Measurements from ENCODE around the gene NR2F6.

The NR2F6 gene

GRCh38 chr19:17286263-17286662, 40.5 kb upstream of the NR2F6 start:
- Histone ChIP-seq H3K9ac (ENCODE audit: low read length) (no peak overlapping the region), H3K4me3 (ENCODE audit: low read length) (no peak overlapping the region), H3K36me3 (replicated peaks; ENCODE audit: insufficient read depth, low read length) (no peaks in the 10 kb centered on the region), H3K9me2 (replicated peaks; ENCODE audit: insufficient read depth, low read length) (no peaks in the 10 kb centered on the region), H3K27ac (ENCODE audit: low read length) (no peak overlapping the region), H3K4me2 (ENCODE audit: low read depth, low read length) (no peak overlapping the region), H3F3A (ENCODE audit: insufficient read depth, low read length) (no peaks in the 10 kb centered on the region), H3K79me2 (ENCODE audit: low read length) (no peaks in the 10 kb centered on the region), H4K20me1 (ENCODE audit: insufficient read depth, low read length) (no peaks in the 10 kb centered on the region), H3K27me3 (replicated peaks; ENCODE audit: insufficient read depth, low read length) (peaks cover 37% of the 10 kb centered on the region), H3K9me3 (replicated peaks; ENCODE audit: insufficient read depth, low read length) (no peaks in the 10 kb centered on the region), H2AFZ (ENCODE audit: low read length) (no peak overlapping the region), H3K4me1 (ENCODE audit: low read length) (peaks cover 11% of the 10 kb centered on the region; the same call in 1 of the 2 replicates)
- TF ChIP-seq CTCF (IDR thresholded peaks at IDR 0.05; ENCODE audit: low read length) (no peak), EZH2 (optimal IDR thresholded peaks at IDR 0.05; ENCODE audit: low read depth, low read length) (no peak), EZH2phosphoT487 (IDR thresholded peaks at IDR 0.05; ENCODE audit: low read length) (no peak)
- no peak for DNase-seq

- Histone ChIP-seq H3K27me3 (replicated peaks; ENCODE audit: insufficient read depth, low read length) (peaks cover 37% of the 10 kb centered on the region), H3F3A (ENCODE audit: insufficient read depth, low read length) (no peaks in the 10 kb centered on the region), H3K9ac (ENCODE audit: low read length) (no peak overlapping the region), H3K4me1 (ENCODE audit: low read length) (peaks cover 12% of the 10 kb centered on the region; the same call in 1 of the 2 replicates), H3K9me2 (replicated peaks; ENCODE audit: insufficient read depth, low read length) (no peaks in the 10 kb centered on the region), H4K20me1 (ENCODE audit: insufficient read depth, low read length) (no peaks in the 10 kb centered on the region), H3K9me3 (replicated peaks; ENCODE audit: insufficient read depth, low read length) (no peaks in the 10 kb centered on the region), H3K36me3 (replicated peaks; ENCODE audit: insufficient read depth, low read length) (no peaks in the 10 kb centered on the region), H3K4me3 (ENCODE audit: low read length) (no peak overlapping the region), H3K79me2 (ENCODE audit: low read length) (no peaks in the 10 kb centered on the region), H3K27ac (ENCODE audit: low read length) (no peak overlapping the region), H3K4me2 (ENCODE audit: low read depth, low read length) (no peak overlapping the region), H2AFZ (ENCODE audit: low read length) (no peak overlapping the region)
- no peak for DNase-seq
- TF ChIP-seq EZH2 (optimal IDR thresholded peaks at IDR 0.05; ENCODE audit: low read depth, low read length), result no peak
These were observed 39.9 kb upstream of the NR2F6 start for GRCh38 chr19:17285415-17286135.

- TF ChIP-seq CTCF (IDR thresholded peaks at IDR 0.05; ENCODE audit: low read length), result no peak
- no peak for TF ChIP-seq EZH2 (optimal IDR thresholded peaks at IDR 0.05; ENCODE audit: low read depth, low read length)
- no peak for TF ChIP-seq EZH2phosphoT487 (IDR thresholded peaks at IDR 0.05; ENCODE audit: low read length)
- no peak overlapping the region for H3K9ac ChIP-seq (ENCODE audit: low read length)
- H3K27ac ChIP-seq (ENCODE audit: low read length), result no peak overlapping the region
- H3K36me3 ChIP-seq (replicated peaks; ENCODE audit: insufficient read depth, low read length), result no peaks in the 10 kb centered on the region
- no peak overlapping the region for H3K4me3 ChIP-seq (ENCODE audit: low read length)
- no peaks in the 10 kb centered on the region for H3K9me2 ChIP-seq (replicated peaks; ENCODE audit: insufficient read depth, low read length)
- no peaks in the 10 kb centered on the region for H3K79me2 ChIP-seq (ENCODE audit: low read length)
- no peak overlapping the region for H2AFZ ChIP-seq (ENCODE audit: low read length)
- no peak overlapping the region for H3K4me2 ChIP-seq (ENCODE audit: low read depth, low read length)
- peaks cover 12% of the 10 kb centered on the region; the same call in 1 of the 2 replicates for H3K4me1 ChIP-seq (ENCODE audit: low read length)
- no peaks in the 10 kb centered on the region for H4K20me1 ChIP-seq (ENCODE audit: insufficient read depth, low read length)
- no peaks in the 10 kb centered on the region for H3K9me3 ChIP-seq (replicated peaks; ENCODE audit: insufficient read depth, low read length)
- H3K27me3 ChIP-seq (replicated peaks; ENCODE audit: insufficient read depth, low read length), result peaks cover 32% of the 10 kb centered on the region
- no peak for DNase-seq
- H3F3A ChIP-seq (ENCODE audit: insufficient read depth, low read length), result no peaks in the 10 kb centered on the region
These were observed 37.8 kb upstream of the NR2F6 start for GRCh38 chr19:17283504-17283996.

Data from MM.1S (cell line).